ENCODE data around the gene LRP11. TPM values are rescaled to one million over a fixed set of nuclear protein-coding genes. Genes with fewer than 3 reads are reported as not detected.

Gene LRP11
- total RNA-seq, 1 donor from 2014 or later = 10.8 TPM

GRCh38 chr6:149888659-149889058, 24.5 kb upstream of the LRP11 start:
- Mint-ChIP-seq H3K36me3 (ENCODE audit: unreplicated experiment) (no peaks in the 10 kb centered on the region), H3K27me3 (ENCODE audit: unreplicated experiment) (peaks cover 11% of the 10 kb centered on the region), H3K27ac (ENCODE audit: unreplicated experiment) (no peak overlapping the region), H3K9me3 (ENCODE audit: unreplicated experiment) (peaks cover 2% of the 10 kb centered on the region), H3K4me3 (ENCODE audit: unreplicated experiment) (no peak overlapping the region), H3K4me1 (ENCODE audit: low read depth, unreplicated experiment) (no peaks in the 10 kb centered on the region)
- DNase-seq = no peak
- no peak for TF ChIP-seq CTCF (IDR thresholded peaks at IDR 0.05; ENCODE audit: partially characterized antibody, unreplicated experiment)

- H3K36me3 Mint-ChIP-seq (ENCODE audit: unreplicated experiment) = no peaks in the 10 kb centered on the region
- TF ChIP-seq CTCF (IDR thresholded peaks at IDR 0.05; ENCODE audit: partially characterized antibody, unreplicated experiment) = no peak
- no peak for DNase-seq
- H3K4me1 Mint-ChIP-seq (ENCODE audit: low read depth, unreplicated experiment) = no peaks in the 10 kb centered on the region
- H3K27me3 Mint-ChIP-seq (ENCODE audit: unreplicated experiment) = peaks cover 11% of the 10 kb centered on the region
- peaks cover 2% of the 10 kb centered on the region for H3K9me3 Mint-ChIP-seq (ENCODE audit: unreplicated experiment)
- H3K27ac Mint-ChIP-seq (ENCODE audit: unreplicated experiment) = no peak overlapping the region
- no peak overlapping the region for H3K4me3 Mint-ChIP-seq (ENCODE audit: unreplicated experiment)
Observed at GRCh38 chr6:149888093-149888492, 23.9 kb upstream of the LRP11 start.

DNA sequence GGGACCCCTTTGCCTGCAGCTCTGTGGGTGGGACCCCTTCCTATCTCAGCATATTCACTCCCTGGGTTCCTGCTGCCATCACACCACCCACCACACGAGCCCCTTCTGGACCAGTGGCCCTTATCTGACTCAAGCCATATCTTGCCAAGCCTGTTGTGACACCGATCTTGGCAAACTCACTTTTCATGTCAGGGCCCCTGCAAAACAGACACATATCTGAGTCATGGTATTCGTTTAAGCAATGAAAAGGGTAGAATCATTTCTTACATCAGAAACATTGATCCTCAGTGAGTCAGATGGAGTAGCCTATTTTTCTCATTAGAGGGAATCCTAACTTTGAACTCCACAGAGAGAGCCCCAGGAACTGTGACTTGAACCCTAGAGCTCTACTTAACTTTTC, 23.2 kb upstream of the LRP11 start:
- TF ChIP-seq CTCF (IDR thresholded peaks at IDR 0.05; ENCODE audit: partially characterized antibody, unreplicated experiment) = no peak
- Mint-ChIP-seq H3K4me1 (ENCODE audit: low read depth, unreplicated experiment) (no peaks in the 10 kb centered on the region), H3K9me3 (ENCODE audit: unreplicated experiment) (peaks cover 2% of the 10 kb centered on the region), H3K27me3 (ENCODE audit: unreplicated experiment) (peaks cover 11% of the 10 kb centered on the region), H3K36me3 (ENCODE audit: unreplicated experiment) (no peaks in the 10 kb centered on the region), H3K4me3 (ENCODE audit: unreplicated experiment) (no peak overlapping the region), H3K27ac (ENCODE audit: unreplicated experiment) (no peak overlapping the region)
- DNase-seq = no peak

DNA sequence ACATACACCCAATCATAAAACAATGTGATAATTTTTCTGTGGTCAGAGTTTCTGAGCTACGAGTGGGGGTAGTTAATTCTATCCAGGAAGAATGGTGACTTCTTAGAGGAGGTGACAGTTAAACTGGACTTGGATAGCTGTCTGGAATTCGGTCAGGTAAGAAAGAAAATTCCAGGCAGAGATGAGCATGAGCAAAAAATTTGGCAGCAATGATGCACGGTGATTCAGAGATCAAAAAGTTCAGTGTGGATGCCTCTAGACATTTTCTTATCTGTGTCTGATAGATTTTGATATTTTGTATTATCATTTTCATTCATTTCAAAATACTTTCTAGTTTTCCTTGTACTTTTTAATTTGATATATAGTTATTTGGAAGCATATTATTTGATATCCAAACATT, 21.7 kb upstream of the LRP11 start:
- peaks cover 8% of the 10 kb centered on the region for H3K27me3 Mint-ChIP-seq (ENCODE audit: unreplicated experiment)
- no peak overlapping the region for H3K27ac Mint-ChIP-seq (ENCODE audit: unreplicated experiment)
- H3K9me3 Mint-ChIP-seq (ENCODE audit: unreplicated experiment) = peaks cover under 1% of the 10 kb centered on the region
- no peaks in the 10 kb centered on the region for H3K36me3 Mint-ChIP-seq (ENCODE audit: unreplicated experiment)
- no peak overlapping the region for H3K4me3 Mint-ChIP-seq (ENCODE audit: unreplicated experiment)
- DNase-seq = no peak
- TF ChIP-seq CTCF (IDR thresholded peaks at IDR 0.05; ENCODE audit: partially characterized antibody, unreplicated experiment) = no peak
- H3K4me1 Mint-ChIP-seq (ENCODE audit: low read depth, unreplicated experiment) = no peaks in the 10 kb centered on the region

DNA sequence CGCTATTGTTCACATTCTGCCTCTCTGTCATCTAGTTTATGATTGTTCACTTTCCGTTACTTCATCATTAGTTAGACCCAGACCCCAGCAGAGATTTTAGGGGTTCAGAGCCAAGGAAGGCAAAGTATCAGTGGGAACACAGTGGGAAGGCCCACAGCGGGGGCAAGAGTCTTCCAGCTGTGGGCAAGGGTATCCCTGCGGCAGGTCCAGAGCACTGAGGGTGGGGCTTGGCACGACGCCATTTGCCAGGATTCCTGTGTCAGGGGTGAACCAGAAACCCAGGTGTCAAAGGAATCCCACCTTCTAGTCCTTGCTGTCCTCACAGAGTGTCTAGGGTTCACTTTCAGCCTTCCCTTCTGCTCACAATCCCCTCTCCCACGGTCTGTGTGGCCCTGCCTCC, 20.5 kb upstream of the LRP11 start:
- Mint-ChIP-seq H3K9me3 (ENCODE audit: unreplicated experiment) (peaks cover 2% of the 10 kb centered on the region), H3K4me1 (ENCODE audit: low read depth, unreplicated experiment) (no peaks in the 10 kb centered on the region), H3K27ac (ENCODE audit: unreplicated experiment) (no peak overlapping the region), H3K36me3 (ENCODE audit: unreplicated experiment) (no peaks in the 10 kb centered on the region), H3K4me3 (ENCODE audit: unreplicated experiment) (no peak overlapping the region), H3K27me3 (ENCODE audit: unreplicated experiment) (peaks cover 10% of the 10 kb centered on the region)
- no peak for TF ChIP-seq CTCF (IDR thresholded peaks at IDR 0.05; ENCODE audit: partially characterized antibody, unreplicated experiment)
- no peak for DNase-seq

Measured in glutamatergic neuron (in vitro differentiated cells).